HepG2 (cell line): ENCODE results near the gene JAK2. TPM values are rescaled to one million over a fixed set of nuclear protein-coding genes. Genes with fewer than 3 reads are reported as not detected.

Experiments used
- ATAC-seq: fragments of 200-7000 bp; cut with Tn5 transposase; 3 replicates; pipeline ENCODE4 v1.9.1; 2020; ENCODE audit warnings: mild to moderate bottlenecking, moderate library complexity
- BruUV-seq: library from RNA; stranded (reverse); fragments of 400-500 nt; replicated peaks from 2 replicates; lab custom pipeline; 2021; lab: Mats Ljungman, UMichigan
- CTCF ChIA-PET: fragments of 300-600 bp; formaldehyde crosslinking; extraction: SDS; loops from one replicate; lab custom pipeline; 2021; ENCODE audit warnings: low total read pairs, inconsistent platforms, low intra/inter-chr PET ratio; lab: Yijun Ruan, JAX
- POLR2A ChIA-PET: fragments of 350-600 bp; sonication (Branson Sonifier 250); formaldehyde crosslinking; loops from one replicate; lab custom pipeline; 2020; ENCODE audit warnings: antibody characterized with exemption, inconsistent platforms; lab: Yijun Ruan, JAX
- DNase-seq: peaks from one replicate; pipeline ENCODE4 v3.0.0-alpha.2; 2015; ENCODE audit warnings: low spot score
- FAIRE-seq: peaks from 3 replicates; lab custom pipeline; 2011; peaks lifted over from hg19 to GRCh38; lab: Jason Lieb, UNC
- H2AFZ ChIP-seq: one replicate; pipeline ENCODE4 v1.6.1; 2011; ENCODE audit warnings: low read length, inconsistent platforms
- H3K27ac ChIP-seq: fragments of 300-600 bp; 3 replicates; pipeline ENCODE4 v1.8.0; 2011; ENCODE audit warnings: mixed run types, mild to moderate bottlenecking, mixed read lengths, low read length, inconsistent platforms; ENCODE audit not compliant: insufficient read depth; ENCODE audit errors: extremely low read length
- H3K27me3 ChIP-seq, 2 experiments: fragments of 200-600 bp in 1 of 2; 2 replicates in 1 of 2; 3 replicates in 1 of 2; pipeline versions ENCODE4 v1.6.0 to v1.8.0; 2011; ENCODE audit warnings: low read length in 2 of 2, mild to moderate bottlenecking in 2 of 2, moderate library complexity in 2 of 2, inconsistent platforms in 1 of 2; ENCODE audit not compliant: insufficient read depth in 2 of 2, control insufficient read depth in 1 of 2
- H3K36me3 ChIP-seq, 2 experiments: fragments of 200-600 bp in 1 of 2; replicated peaks in 1 of 2; 2 replicates in 1 of 2; 3 replicates in 1 of 2; pipeline versions ENCODE4 v1.5.1 to v1.8.0; 2011; ENCODE audit warnings: low read length in 2 of 2, inconsistent platforms in 1 of 2; ENCODE audit not compliant: insufficient read depth in 2 of 2, control insufficient read depth in 1 of 2
- H3K4me1 ChIP-seq: 2 replicates; pipeline ENCODE4 v1.5.1; 2012; ENCODE audit warnings: low read length, inconsistent platforms; ENCODE audit not compliant: insufficient read depth
- H3K4me2 ChIP-seq: 2 replicates; pipeline ENCODE4 v1.6.0; 2011; ENCODE audit warnings: low read depth, low read length, inconsistent platforms
- H3K4me3 ChIP-seq, 3 experiments: fragments of 200-600 bp in 1 of 3; sonication (generic), shearing (Covaris generic) in 1 of 3; replicated peaks in 1 of 3; 2 replicates each; pipeline ENCODE4 v1.5.1; 2011 to 2016; ENCODE audit warnings: low read length in 3 of 3, inconsistent platforms in 2 of 3, low read depth in 2 of 3, mild to moderate bottlenecking in 2 of 3, control low read depth in 1 of 3, mixed read lengths in 1 of 3; ENCODE audit not compliant: insufficient read depth in 1 of 3
- H3K79me2 ChIP-seq: one replicate; pipeline ENCODE4 v1.6.1; 2011; ENCODE audit warnings: low read length, inconsistent platforms; ENCODE audit not compliant: insufficient read depth
- H3K9ac ChIP-seq: 2 replicates; pipeline ENCODE4 v1.6.0; 2011; ENCODE audit warnings: mild to moderate bottlenecking, low read depth, low read length, inconsistent platforms; ENCODE audit not compliant: insufficient read depth
- H3K9me3 ChIP-seq: 2 replicates; pipeline ENCODE4 v1.5.1; 2012; ENCODE audit warnings: mild to moderate bottlenecking, low read length
- H4K20me1 ChIP-seq: 2 replicates; pipeline ENCODE4 v1.6.0; 2011; ENCODE audit warnings: inconsistent platforms, mild to moderate bottlenecking, low read length, moderate library complexity; ENCODE audit not compliant: insufficient read depth
- ARNT ChIP-seq: fragments of 450-650 bp; IDR thresholded peaks from 2 replicates; pipeline ENCODE4 v1.6.1; 2017
- GATAD2A ChIP-seq: IDR thresholded peaks from 2 replicates; pipeline ENCODE4 v1.6.1; 2016
- JUND ChIP-seq: sonication (generic); formaldehyde crosslinking; IDR thresholded peaks from 2 replicates; pipeline ENCODE4 v1.8.0; 2022; ENCODE audit warnings: mild to moderate bottlenecking, missing genetic modification reagents
- PATZ1 ChIP-seq: sonication (generic); formaldehyde crosslinking; IDR thresholded peaks from 2 replicates; pipeline ENCODE4 v1.4.0; 2020; ENCODE audit warnings: missing genetic modification reagents
- PHF8 ChIP-seq: sonication (generic); formaldehyde crosslinking; IDR thresholded peaks from 2 replicates; pipeline ENCODE4 v1.5.0; 2020; ENCODE audit warnings: missing genetic modification reagents
- PRDM15 ChIP-seq: sonication (generic); formaldehyde crosslinking; IDR thresholded peaks from 2 replicates; pipeline ENCODE4 v1.4.0; 2020; ENCODE audit warnings: missing genetic modification reagents
- TEF ChIP-seq: sonication (generic); formaldehyde crosslinking; IDR thresholded peaks from 2 replicates; pipeline ENCODE4 v1.5.0; 2020; ENCODE audit warnings: missing genetic modification reagents
- THAP9 ChIP-seq: sonication (generic); formaldehyde crosslinking; IDR thresholded peaks from 2 replicates; pipeline ENCODE4; 2020; ENCODE audit warnings: missing genetic modification reagents, mild to moderate bottlenecking, borderline replicate concordance
- ZFP36 ChIP-seq: fragments of 150-350 bp; IDR thresholded peaks from 2 replicates; pipeline ENCODE4 v1.6.1; 2018; ENCODE audit warnings: borderline replicate concordance, low read length, low read depth; ENCODE audit not compliant: partially characterized antibody
- ZUFSP ChIP-seq: sonication (generic); formaldehyde crosslinking; IDR thresholded peaks from 2 replicates; pipeline ENCODE4 v1.9.0; 2021; ENCODE audit warnings: missing genetic modification reagents, mild to moderate bottlenecking, borderline replicate concordance
- in situ Hi-C: cut with HindIII; loops from 2 replicates; pipeline ENCODE4 v1.10.0; 2017; ENCODE audit warnings: low pct_unique_long_range_greater_than_20kb; ENCODE audit not compliant: extremely low pct_ligation_motif_present
- intact Hi-C: fragments of 100-400 bp; cut with micrococcal nuclease; formaldehyde crosslinking; loops from one replicate; pipeline ENCODE4 v1.10.0; 2022; ENCODE audit not compliant: unreplicated experiment
- polyA plus RNA-seq, 8 experiments: library from polyadenylated mRNA; depleted of rRNA in 3 of 8; stranded (reverse) in 7 of 8; unstranded in 1 of 8; fragments of >200 nt; fragmentation: Illumina TruSeq in 4 of 8; extraction: Trizol in 4 of 8; gene quantifications; 2 replicates each; pipeline versions ENCODE4 v1.2.1 to v1.2.3, GENCODE V29; 2011 to 2016; ENCODE audit warnings: low read depth in 4 of 8, missing spikeins in 1 of 8, mixed read lengths in 1 of 8; ENCODE audit not compliant: insufficient read depth in 1 of 8
- total RNA-seq, 5 experiments: library from RNA; depleted of rRNA; stranded (reverse); fragments of >200 nt; fragmentation: Illumina TruSeq; extraction: Trizol; gene quantifications; 2 replicates each; pipeline ENCODE4 v1.2.3, GENCODE V29; 2016; ENCODE audit warnings: low read depth in 1 of 5

JAK2 gene
- total and polyA plus RNA-seq, 2 of the 13 experiments (the other 11 are each of a cell fraction or from before 2014, with no cell fraction given): 1.1 to 4.1 TPM

- Histone ChIP-seq H3K79me2 (no peaks in the 10 kb centered on the region), H3K36me3 (no peaks in the 10 kb centered on the region), H3K27me3 (no peaks in the 10 kb centered on the region), H3K4me3 (no peak overlapping the region), H3K4me2 (no peak overlapping the region), H3K4me1 (no peaks in the 10 kb centered on the region), H4K20me1 (no peaks in the 10 kb centered on the region), H2AFZ (no peak overlapping the region), H3K9me3 (peaks cover 9% of the 10 kb centered on the region), H3K27ac (no peak overlapping the region), H3K9ac (no peak overlapping the region)
- BruUV-seq: no TSS peak
- ATAC-seq (no peak), DNase-seq (no peak), FAIRE-seq (no peak)
- intact Hi-C loops (no loop called here), in situ Hi-C loops (loop anchor here (10.0 kb wide), 1 partner anchor 57 kb away; no protein-coding TSS in a partner anchor)
- ChIA-PET CTCF (no interaction called here), POLR2A (no interaction called here)
- no peak for TF ChIP-seq PHF8 (CRISPR knock-in tag)
- TF ChIP-seq PRDM15 (CRISPR knock-in tag): no peak
- no peak for TF ChIP-seq PATZ1 (CRISPR knock-in tag)
- no peak for TF ChIP-seq JUND (CRISPR knock-in tag)
- TF ChIP-seq THAP9 (CRISPR knock-in tag): no peak
- TF ChIP-seq GATAD2A: no peak
- no peak for TF ChIP-seq ARNT
- no peak for TF ChIP-seq ZFP36
- TF ChIP-seq TEF: no peak
- TF ChIP-seq ZUFSP (CRISPR knock-in tag): no peak
These were observed 23.1 kb downstream of the JAK2 start for GRCh38 chr9:5008202-5008601.
